ENCODE results near the gene TEX51.

DNA sequence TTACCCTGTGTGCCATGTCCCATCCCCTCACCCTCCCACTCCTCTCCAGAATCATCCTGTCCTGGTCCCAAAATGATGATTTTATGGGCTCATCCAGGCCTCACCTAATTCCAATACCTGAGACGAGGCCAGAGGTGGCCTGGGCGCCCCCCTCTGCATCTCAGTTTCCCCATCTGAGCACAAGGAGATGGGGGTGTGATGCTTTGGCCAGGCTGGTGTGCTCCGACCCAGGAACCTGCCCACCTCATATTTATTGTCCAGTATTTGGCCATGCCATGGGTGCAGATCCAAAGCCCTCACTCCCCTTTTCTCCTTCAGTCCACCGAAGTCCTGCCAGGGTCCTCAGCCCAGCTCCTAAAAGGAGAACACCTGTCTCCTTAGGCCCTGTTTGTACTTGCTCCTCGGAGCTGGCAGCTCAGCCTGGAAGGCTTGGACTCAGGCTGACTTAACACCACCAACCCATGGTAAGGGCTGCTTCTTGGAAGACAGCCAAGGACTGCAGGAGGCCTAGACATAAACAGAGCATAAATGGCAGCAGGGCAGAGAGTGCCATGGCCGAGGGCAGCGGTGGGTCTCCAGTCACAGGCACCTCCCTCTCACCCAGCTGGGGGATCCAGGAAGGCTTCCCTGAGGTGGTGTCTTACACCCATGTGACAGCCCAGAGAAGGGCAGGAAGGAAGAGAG, 3.6 kb downstream of the TEX51 start:
- TF ChIP-seq ZFP30 (CRISPR knock-in tag; IDR thresholded peaks at IDR 0.05), result no peak
- TF ChIP-seq GLIS3 (CRISPR knock-in tag; IDR thresholded peaks at IDR 0.05), result no peak
- TF ChIP-seq, protein P1, sequence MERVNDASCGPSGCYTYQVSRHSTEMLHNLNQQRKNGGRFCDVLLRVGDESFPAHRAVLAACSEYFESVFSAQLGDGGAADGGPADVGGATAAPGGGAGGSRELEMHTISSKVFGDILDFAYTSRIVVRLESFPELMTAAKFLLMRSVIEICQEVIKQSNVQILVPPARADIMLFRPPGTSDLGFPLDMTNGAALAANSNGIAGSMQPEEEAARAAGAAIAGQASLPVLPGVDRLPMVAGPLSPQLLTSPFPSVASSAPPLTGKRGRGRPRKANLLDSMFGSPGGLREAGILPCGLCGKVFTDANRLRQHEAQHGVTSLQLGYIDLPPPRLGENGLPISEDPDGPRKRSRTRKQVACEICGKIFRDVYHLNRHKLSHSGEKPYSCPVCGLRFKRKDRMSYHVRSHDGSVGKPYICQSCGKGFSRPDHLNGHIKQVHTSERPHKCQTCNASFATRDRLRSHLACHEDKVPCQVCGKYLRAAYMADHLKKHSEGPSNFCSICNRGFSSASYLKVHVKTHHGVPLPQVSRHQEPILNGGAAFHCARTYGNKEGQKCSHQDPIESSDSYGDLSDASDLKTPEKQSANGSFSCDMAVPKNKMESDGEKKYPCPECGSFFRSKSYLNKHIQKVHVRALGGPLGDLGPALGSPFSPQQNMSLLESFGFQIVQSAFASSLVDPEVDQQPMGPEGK (CRISPR knock-in tag; IDR thresholded peaks at IDR 0.05; ENCODE audit: borderline replicate concordance), result no peak
- TF ChIP-seq ARNTL (CRISPR knock-in tag; IDR thresholded peaks at IDR 0.05; ENCODE audit: borderline replicate concordance, low read depth), result no peak
- TF ChIP-seq, protein P2, sequence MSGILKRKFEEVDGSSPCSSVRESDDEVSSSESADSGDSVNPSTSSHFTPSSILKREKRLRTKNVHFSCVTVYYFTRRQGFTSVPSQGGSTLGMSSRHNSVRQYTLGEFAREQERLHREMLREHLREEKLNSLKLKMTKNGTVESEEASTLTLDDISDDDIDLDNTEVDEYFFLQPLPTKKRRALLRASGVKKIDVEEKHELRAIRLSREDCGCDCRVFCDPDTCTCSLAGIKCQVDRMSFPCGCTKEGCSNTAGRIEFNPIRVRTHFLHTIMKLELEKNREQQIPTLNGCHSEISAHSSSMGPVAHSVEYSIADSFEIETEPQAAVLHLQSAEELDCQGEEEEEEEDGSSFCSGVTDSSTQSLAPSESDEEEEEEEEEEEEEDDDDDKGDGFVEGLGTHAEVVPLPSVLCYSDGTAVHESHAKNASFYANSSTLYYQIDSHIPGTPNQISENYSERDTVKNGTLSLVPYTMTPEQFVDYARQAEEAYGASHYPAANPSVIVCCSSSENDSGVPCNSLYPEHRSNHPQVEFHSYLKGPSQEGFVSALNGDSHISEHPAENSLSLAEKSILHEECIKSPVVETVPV (CRISPR knock-in tag; IDR thresholded peaks at IDR 0.05), result no peak
- TF ChIP-seq ZNF70 (CRISPR knock-in tag; IDR thresholded peaks at IDR 0.05), result no peak
- TF ChIP-seq, protein P3, sequence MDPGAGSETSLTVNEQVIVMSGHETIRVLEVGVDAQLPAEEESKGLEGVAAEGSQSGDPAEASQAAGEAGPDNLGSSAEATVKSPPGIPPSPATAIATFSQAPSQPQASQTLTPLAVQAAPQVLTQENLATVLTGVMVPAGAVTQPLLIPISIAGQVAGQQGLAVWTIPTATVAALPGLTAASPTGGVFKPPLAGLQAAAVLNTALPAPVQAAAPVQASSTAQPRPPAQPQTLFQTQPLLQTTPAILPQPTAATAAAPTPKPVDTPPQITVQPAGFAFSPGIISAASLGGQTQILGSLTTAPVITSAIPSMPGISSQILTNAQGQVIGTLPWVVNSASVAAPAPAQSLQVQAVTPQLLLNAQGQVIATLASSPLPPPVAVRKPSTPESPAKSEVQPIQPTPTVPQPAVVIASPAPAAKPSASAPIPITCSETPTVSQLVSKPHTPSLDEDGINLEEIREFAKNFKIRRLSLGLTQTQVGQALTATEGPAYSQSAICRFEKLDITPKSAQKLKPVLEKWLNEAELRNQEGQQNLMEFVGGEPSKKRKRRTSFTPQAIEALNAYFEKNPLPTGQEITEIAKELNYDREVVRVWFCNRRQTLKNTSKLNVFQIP (CRISPR knock-in tag; IDR thresholded peaks at IDR 0.05; ENCODE audit: borderline replicate concordance, low read depth), result no peak

Data from SK-N-SH treated with all-trans-retinoic acid at 6 μM for 48 hours (cell line).